Endothelial cell of umbilical vein (primary cell): ENCODE results near the gene LGR4. TPM values are rescaled to one million over a fixed set of nuclear protein-coding genes. Genes with fewer than 3 reads are reported as not detected.

Experiments
- BruUV-seq: library from RNA; stranded (reverse); fragments of 400-500 nt; replicated peaks from 2 replicates; lab custom pipeline; 2021; lab: Mats Ljungman, UMichigan
- CTCF ChIA-PET: fragments of 300-600, 350-600 bp; sonication (Branson Sonifier 250); formaldehyde crosslinking; loops from one replicate; lab custom pipeline; 2021; ENCODE audit warnings: antibody characterized with exemption, inconsistent platforms; lab: Charles Lee
- POLR2A ChIA-PET: fragments of 300-600, 350-600 bp; sonication (Branson Sonifier 250); formaldehyde crosslinking; loops from one replicate; lab custom pipeline; 2021; ENCODE audit warnings: antibody characterized with exemption, inconsistent platforms; lab: Charles Lee
- DNase-seq: peaks from one replicate; pipeline ENCODE4 v3.0.0-alpha.2; 2011; ENCODE audit warnings: low read depth, low spot score
- FAIRE-seq: peaks from 2 replicates; lab custom pipeline; 2011; peaks lifted over from hg19 to GRCh38; lab: Jason Lieb, UNC
- H2AFZ ChIP-seq: 2 replicates; pipeline ENCODE4 v1.6.0; 2012; ENCODE audit warnings: low read depth, low read length, control low read depth, inconsistent platforms
- H3K27ac ChIP-seq: 2 replicates; pipeline ENCODE4 v1.5.1; 2011; ENCODE audit warnings: low read depth, mild to moderate bottlenecking, control low read depth, low read length, moderate library complexity; ENCODE audit not compliant: insufficient read depth
- H3K27me3 ChIP-seq, 2 experiments: 2 replicates each; pipeline versions ENCODE4 v1.6.0 to v1.6.1; 2011; ENCODE audit warnings: low read length in 2 of 2, mixed read lengths in 1 of 2; ENCODE audit not compliant: control insufficient read depth in 2 of 2, insufficient read depth in 2 of 2
- H3K36me3 ChIP-seq, 2 experiments: 2 replicates in 1 of 2; 3 replicates in 1 of 2; pipeline ENCODE4 v1.5.1; 2011; ENCODE audit warnings: low read length in 2 of 2, mild to moderate bottlenecking in 1 of 2, moderate library complexity in 1 of 2; ENCODE audit not compliant: control insufficient read depth in 2 of 2, insufficient read depth in 2 of 2; ENCODE audit errors: extremely low read depth in 1 of 2
- H3K4me1 ChIP-seq: 3 replicates; pipeline ENCODE4 v1.5.1; 2011; ENCODE audit warnings: mild to moderate bottlenecking, low read length; ENCODE audit not compliant: control insufficient read depth, insufficient read depth; ENCODE audit errors: extremely low read depth
- H3K4me2 ChIP-seq: 2 replicates; pipeline ENCODE4 v1.6.1; 2011; ENCODE audit warnings: low read length, control low read depth, mixed read lengths; ENCODE audit not compliant: insufficient read depth
- H3K4me3 ChIP-seq, 3 experiments: fragments of 200-600 bp in 1 of 3; sonication (generic), shearing (Covaris generic) in 1 of 3; replicated peaks in 1 of 3; 2 replicates each; pipeline ENCODE4 v1.5.1; 2011 to 2016; ENCODE audit warnings: control low read depth in 3 of 3, low read length in 3 of 3, mild to moderate bottlenecking in 2 of 3, inconsistent platforms in 1 of 3, low read depth in 1 of 3, moderate library complexity in 1 of 3; ENCODE audit not compliant: insufficient read depth in 1 of 3
- H3K79me2 ChIP-seq: 2 replicates; pipeline ENCODE4 v1.6.0; 2012; ENCODE audit warnings: low read length, inconsistent platforms; ENCODE audit not compliant: control insufficient read depth, insufficient read depth
- H3K9ac ChIP-seq: replicated peaks from 2 replicates; pipeline ENCODE3; 2011; ENCODE audit warnings: low read length, control low read depth; ENCODE audit not compliant: insufficient read depth; ENCODE audit errors: extremely low read depth
- H3K9me1 ChIP-seq: replicated peaks from 3 replicates; pipeline ENCODE4 v1.6.0; 2011; ENCODE audit warnings: mild to moderate bottlenecking, low read length; ENCODE audit not compliant: control insufficient read depth, insufficient read depth; ENCODE audit errors: extremely low read depth
- H3K9me3 ChIP-seq: replicated peaks from 2 replicates; pipeline ENCODE4 v1.5.1; 2012; ENCODE audit warnings: low read length, inconsistent platforms; ENCODE audit not compliant: control insufficient read depth, insufficient read depth
- H4K20me1 ChIP-seq: replicated peaks from 2 replicates; pipeline ENCODE3; 2011; ENCODE audit warnings: mild to moderate bottlenecking, low read length; ENCODE audit not compliant: control insufficient read depth, insufficient read depth; ENCODE audit errors: extremely low read depth
- CTCF ChIP-seq, 2 donors: IDR thresholded peaks; 1 replicate in 1 of 2; 2 replicates in 1 of 2; pipeline ENCODE4 v1.5.1; 2011; ENCODE audit warnings: low read length in 2 of 2, mild to moderate bottlenecking in 2 of 2, moderate library complexity in 2 of 2, control low read depth in 1 of 2, inconsistent platforms in 1 of 2, low read depth in 1 of 2; ENCODE audit not compliant: insufficient read depth in 1 of 2; ENCODE audit errors: extremely low read depth in 1 of 2
- EZH2 ChIP-seq: IDR thresholded peaks from 2 replicates; pipeline ENCODE4 v1.6.1; 2012; ENCODE audit warnings: borderline replicate concordance, low read depth, mild to moderate bottlenecking, moderate library complexity, low read length, inconsistent platforms; ENCODE audit not compliant: severe bottlenecking
- FOS ChIP-seq: IDR thresholded peaks from 2 replicates; pipeline ENCODE4 v1.6.1; 2011; ENCODE audit warnings: mild to moderate bottlenecking, low read length, moderate library complexity, borderline replicate concordance; ENCODE audit not compliant: insufficient read depth
- GATA2 ChIP-seq: IDR thresholded peaks from 2 replicates; pipeline ENCODE4 v1.7.0; 2011; ENCODE audit warnings: low read depth, mild to moderate bottlenecking, moderate library complexity, mixed read lengths, low read length; ENCODE audit not compliant: insufficient read length, insufficient read depth
- JUN ChIP-seq: IDR thresholded peaks from 2 replicates; pipeline ENCODE4 v1.6.1; 2011; ENCODE audit warnings: borderline replicate concordance, low read depth; ENCODE audit not compliant: insufficient read length, insufficient read depth
- MAX ChIP-seq: IDR thresholded peaks from 2 replicates; pipeline ENCODE4 v1.6.1; 2011; ENCODE audit not compliant: insufficient read depth, insufficient read length
- MYC ChIP-seq: IDR thresholded peaks from one replicate; pipeline ENCODE4 v1.6.1; 2011; ENCODE audit warnings: mild to moderate bottlenecking, low read depth, low read length
- POLR2A ChIP-seq: IDR thresholded peaks from 2 replicates; pipeline ENCODE4 v1.6.1; 2012; ENCODE audit warnings: low read depth, mild to moderate bottlenecking, control low read depth, low read length
- POLR2AphosphoS5 ChIP-seq: IDR thresholded peaks from 2 replicates; pipeline ENCODE4 v1.6.1; 2012; ENCODE audit warnings: low read depth, mild to moderate bottlenecking, control low read depth, low read length, moderate library complexity; ENCODE audit not compliant: insufficient read depth
- dilution Hi-C: fragments of 300-500 bp; cut with MboI; formaldehyde crosslinking; loops from one replicate; pipeline ENCODE4 v1.15.0; 2019; ENCODE audit warnings: low sequenced_read_pairs; ENCODE audit not compliant: extremely low pct_ligation_motif_present
- intact Hi-C: fragments of 100-400 bp; cut with micrococcal nuclease; formaldehyde crosslinking; loops from one replicate; pipeline ENCODE4 v1.10.0; 2022
- polyA plus RNA-seq, 4 experiments: library from polyadenylated mRNA; depleted of rRNA in 3 of 4; stranded (reverse) in 3 of 4; unstranded in 1 of 4; fragments of >200 nt; gene quantifications; 2 replicates each; pipeline versions ENCODE4 v1.2.1 to v1.2.3, GENCODE V29; 2011 to 2012; ENCODE audit warnings: missing spikeins in 1 of 4
- total RNA-seq: library from RNA; stranded (reverse); gene quantifications from 2 replicates; pipeline ENCODE4 v1.2.3, GENCODE V29; 2021

LGR4 gene
- total and polyA plus RNA-seq, 2 donors (not counting 3 experiments of a cell fraction or from before 2014, with no cell fraction given), result 1.3 to 3.1 TPM

DNA sequence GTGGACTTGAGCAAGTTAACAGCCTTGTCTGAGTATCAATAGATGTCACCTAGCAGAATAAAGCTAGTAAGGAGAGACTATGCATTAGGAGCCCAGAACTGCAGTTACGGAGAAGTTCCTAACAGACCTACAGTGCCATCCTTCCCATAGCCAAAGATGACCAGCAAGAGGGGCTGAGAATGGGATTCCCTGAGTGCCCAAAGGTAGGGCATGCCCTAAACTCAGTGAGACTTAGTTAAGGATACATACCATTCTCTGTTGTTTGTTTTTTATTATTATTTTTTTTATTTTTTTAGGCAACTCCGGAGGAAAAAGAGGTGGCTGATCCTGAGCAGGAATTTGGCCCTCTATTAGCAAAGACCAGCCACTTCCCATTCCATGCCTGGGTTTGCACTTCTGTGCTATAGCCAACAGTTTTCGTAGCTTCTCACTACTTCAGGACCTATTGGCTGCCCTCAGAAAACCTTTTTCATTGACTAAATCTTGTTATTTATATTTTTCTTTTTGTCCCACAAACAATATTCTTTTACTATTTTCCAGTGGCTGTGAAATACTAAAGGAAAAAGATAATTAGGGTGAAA, 76.2 kb downstream of the LGR4 start:
- no TSS peak for BruUV-seq
- no peaks in the 10 kb centered on the region for H3K36me3 ChIP-seq
- dilution Hi-C loops, result no loop called here
- H3K9me1 ChIP-seq, result no peaks in the 10 kb centered on the region
- no peak overlapping the region for H3K27ac ChIP-seq
- FAIRE-seq (no peak), DNase-seq (no peak)
- ChIA-PET CTCF (interaction anchor here (1.3 to 2.4 kb wide), 2 partner anchors 12 to 89 kb away, joined by 5 to 10 read pairs; no protein-coding TSS in a partner anchor), POLR2A (no interaction called here)
- no peak overlapping the region for H3K9ac ChIP-seq
- intact Hi-C loops, result no loop called here
- H3K79me2 ChIP-seq, result no peaks in the 10 kb centered on the region
- H3K27me3 ChIP-seq, result no peaks in the 10 kb centered on the region
- no peaks in the 10 kb centered on the region for H3K9me3 ChIP-seq
- H4K20me1 ChIP-seq, result no peaks in the 10 kb centered on the region
- H3K4me2 ChIP-seq, result no peak overlapping the region
- TF ChIP-seq MYC (no peak), POLR2A (no peak), POLR2AphosphoS5 (no peak), FOS (no peak), CTCF (IDR thresholded peaks at IDR 0.05; ENCODE audit: extremely low read depth in 1 of 2, insufficient read depth in 1 of 2, low read depth in 1 of 2, low read length in 2 of 2) (no peak), GATA2 (no peak), EZH2 (no peak), MAX (no peak), JUN (no peak)
- H2AFZ ChIP-seq, result no peak overlapping the region
- H3K4me1 ChIP-seq, result peaks cover 6% of the 10 kb centered on the region
- H3K4me3 ChIP-seq, result no peak overlapping the region
